Neutrophil (primary cell): ENCODE data around the gene GRB10.

Source experiments
- H3K27ac ChIP-seq: fragments of 200-600 bp; sonication (generic); 2 replicates; pipeline ENCODE4 v1.5.1; 2016; ENCODE audit warnings: mild to moderate bottlenecking, moderate library complexity
- H3K27me3 ChIP-seq: fragments of 200-600 bp; sonication (generic); 2 replicates; pipeline ENCODE4 v1.6.0; 2016; ENCODE audit warnings: mild to moderate bottlenecking
- H3K36me3 ChIP-seq: fragments of 200-600 bp; sonication (generic); 2 replicates; pipeline ENCODE4 v1.5.1; 2017
- H3K4me1 ChIP-seq, 2 experiments: fragments of 200-600 bp in 1 of 2; sonication (generic) in 1 of 2; 1 replicate in 1 of 2; 2 replicates in 1 of 2; pipeline versions ENCODE4 v1.5.1 to v1.6.1; 2013 to 2016; ENCODE audit warnings: low read depth in 1 of 2, low read length in 1 of 2, mild to moderate bottlenecking in 1 of 2, moderate library complexity in 1 of 2; ENCODE audit not compliant: control insufficient read depth in 1 of 2, insufficient read depth in 1 of 2
- H3K4me3 ChIP-seq, 2 experiments: fragments of 200-600 bp in 1 of 2; sonication (generic) in 1 of 2; 1 replicate in 1 of 2; 2 replicates in 1 of 2; pipeline ENCODE4 v1.5.1; 2013 to 2016; ENCODE audit warnings: low read depth in 1 of 2, low read length in 1 of 2, mild to moderate bottlenecking in 1 of 2, moderate library complexity in 1 of 2
- H3K9me3 ChIP-seq: fragments of 200-600 bp; sonication (generic); 2 replicates; pipeline ENCODE4 v1.5.1; 2016
- TF ChIP-seq, protein P1 (sequence below): fragments of 200-600 bp; sonication (generic); IDR thresholded peaks from 2 replicates; pipeline ENCODE4 v1.5.1; 2016; ENCODE audit warnings: antibody characterized with exemption

GRB10 gene

DNA sequence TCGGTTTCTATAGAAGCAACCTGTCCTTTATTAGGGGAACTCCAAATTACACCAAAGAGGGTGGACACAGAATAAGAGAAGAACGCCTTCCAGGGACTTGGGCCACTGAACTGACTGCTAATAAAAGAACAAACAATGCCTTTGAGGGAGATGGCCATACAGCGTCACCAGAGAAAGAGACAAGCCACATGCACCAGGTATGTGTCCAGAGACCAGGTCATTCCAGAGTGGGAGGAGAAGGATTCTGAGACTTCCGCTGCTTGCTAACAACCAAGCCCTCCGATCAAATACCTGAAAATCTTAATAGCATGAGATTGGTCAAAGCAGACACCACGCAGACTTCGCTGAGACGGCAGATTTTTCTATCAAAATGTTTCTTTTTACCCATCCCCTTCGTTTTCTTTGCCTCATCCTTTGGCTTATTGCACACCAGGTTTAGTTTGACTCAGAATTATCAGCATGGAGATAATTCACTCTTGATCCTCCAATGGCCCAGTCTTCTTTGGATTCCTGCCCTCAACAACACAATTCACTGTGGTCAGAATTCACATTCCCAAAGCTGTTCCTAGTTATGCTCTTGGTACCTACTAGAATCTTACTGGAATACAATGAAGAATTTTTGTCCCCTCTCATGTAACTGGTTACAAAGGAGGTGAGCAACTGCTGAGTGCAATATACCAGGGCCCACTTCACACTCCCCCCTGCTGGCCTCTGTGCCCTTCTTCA, 130.1 kb downstream of the GRB10 start:
- no peaks in the 10 kb centered on the region for H3K9me3 ChIP-seq
- no peak overlapping the region for H3K27ac ChIP-seq
- no peaks in the 10 kb centered on the region for H3K36me3 ChIP-seq
- H3K4me1 ChIP-seq = peaks cover 9% of the 10 kb centered on the region in 2 experiments
- H3K4me3 ChIP-seq = no peak overlapping the region
- TF ChIP-seq, protein P1, sequence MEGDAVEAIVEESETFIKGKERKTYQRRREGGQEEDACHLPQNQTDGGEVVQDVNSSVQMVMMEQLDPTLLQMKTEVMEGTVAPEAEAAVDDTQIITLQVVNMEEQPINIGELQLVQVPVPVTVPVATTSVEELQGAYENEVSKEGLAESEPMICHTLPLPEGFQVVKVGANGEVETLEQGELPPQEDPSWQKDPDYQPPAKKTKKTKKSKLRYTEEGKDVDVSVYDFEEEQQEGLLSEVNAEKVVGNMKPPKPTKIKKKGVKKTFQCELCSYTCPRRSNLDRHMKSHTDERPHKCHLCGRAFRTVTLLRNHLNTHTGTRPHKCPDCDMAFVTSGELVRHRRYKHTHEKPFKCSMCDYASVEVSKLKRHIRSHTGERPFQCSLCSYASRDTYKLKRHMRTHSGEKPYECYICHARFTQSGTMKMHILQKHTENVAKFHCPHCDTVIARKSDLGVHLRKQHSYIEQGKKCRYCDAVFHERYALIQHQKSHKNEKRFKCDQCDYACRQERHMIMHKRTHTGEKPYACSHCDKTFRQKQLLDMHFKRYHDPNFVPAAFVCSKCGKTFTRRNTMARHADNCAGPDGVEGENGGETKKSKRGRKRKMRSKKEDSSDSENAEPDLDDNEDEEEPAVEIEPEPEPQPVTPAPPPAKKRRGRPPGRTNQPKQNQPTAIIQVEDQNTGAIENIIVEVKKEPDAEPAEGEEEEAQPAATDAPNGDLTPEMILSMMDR = no peak
- H3K27me3 ChIP-seq = no peaks in the 10 kb centered on the region

DNA sequence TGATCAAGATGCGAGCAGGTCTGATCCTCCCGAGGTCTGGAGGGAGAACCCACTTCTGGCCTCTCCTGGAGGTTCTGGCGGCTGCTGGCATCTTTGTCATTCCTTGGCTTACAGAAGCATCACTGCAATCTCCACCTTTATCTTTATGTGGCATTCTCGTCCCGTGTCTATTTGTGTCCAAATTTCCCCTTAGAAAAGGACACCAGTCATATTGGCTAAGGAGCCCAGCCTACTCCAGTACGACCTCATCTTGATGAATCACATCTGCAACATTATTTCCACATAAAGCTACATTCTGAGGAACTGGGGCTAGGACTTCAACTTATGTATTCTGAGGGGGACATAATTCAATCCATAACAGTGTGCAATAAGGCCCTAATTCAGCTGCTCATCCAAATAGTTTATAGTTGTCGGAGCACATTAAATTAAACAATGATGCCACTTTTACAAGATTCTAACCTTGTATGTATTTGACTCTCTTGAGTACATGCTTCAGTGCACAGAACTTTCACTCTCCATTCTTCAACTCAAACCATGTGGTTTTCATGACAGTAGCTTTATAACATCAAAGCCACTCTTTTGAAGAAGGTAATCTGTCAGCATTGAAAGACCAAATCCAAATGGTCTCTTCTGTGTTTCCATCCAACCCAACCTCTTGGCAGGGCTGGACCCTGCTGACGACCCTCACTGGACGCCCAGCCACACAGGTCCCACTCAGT, 131.3 kb downstream of the GRB10 start:
- no peak overlapping the region for H3K27ac ChIP-seq
- TF ChIP-seq, protein P1 = no peak
- H3K36me3 ChIP-seq = no peaks in the 10 kb centered on the region
- no peaks in the 10 kb centered on the region for H3K9me3 ChIP-seq
- H3K27me3 ChIP-seq = no peaks in the 10 kb centered on the region
- peaks cover 9% of the 10 kb centered on the region in 2 experiments for H3K4me1 ChIP-seq
- no peak overlapping the region for H3K4me3 ChIP-seq

- no peaks in the 10 kb centered on the region for H3K9me3 ChIP-seq
- peaks cover 9% of the 10 kb centered on the region in 2 experiments for H3K4me1 ChIP-seq
- no peak overlapping the region for H3K4me3 ChIP-seq
- no peaks in the 10 kb centered on the region for H3K36me3 ChIP-seq
- H3K27me3 ChIP-seq = no peaks in the 10 kb centered on the region
- no peak overlapping the region for H3K27ac ChIP-seq
- TF ChIP-seq, protein P1 = no peak
These were observed 132.5 kb downstream of the GRB10 start for GRCh38 chr7:50650057-50650664.

- H3K27ac ChIP-seq = no peak overlapping the region
- H3K4me1 ChIP-seq = peaks cover 9% of the 10 kb centered on the region in 2 experiments
- H3K27me3 ChIP-seq = no peaks in the 10 kb centered on the region
- TF ChIP-seq, protein P1 = no peak
- H3K9me3 ChIP-seq = no peaks in the 10 kb centered on the region
- H3K4me3 ChIP-seq = no peak overlapping the region
- H3K36me3 ChIP-seq = no peaks in the 10 kb centered on the region
These were observed 133.3 kb downstream of the GRB10 start for GRCh38 chr7:50649259-50649885.

DNA sequence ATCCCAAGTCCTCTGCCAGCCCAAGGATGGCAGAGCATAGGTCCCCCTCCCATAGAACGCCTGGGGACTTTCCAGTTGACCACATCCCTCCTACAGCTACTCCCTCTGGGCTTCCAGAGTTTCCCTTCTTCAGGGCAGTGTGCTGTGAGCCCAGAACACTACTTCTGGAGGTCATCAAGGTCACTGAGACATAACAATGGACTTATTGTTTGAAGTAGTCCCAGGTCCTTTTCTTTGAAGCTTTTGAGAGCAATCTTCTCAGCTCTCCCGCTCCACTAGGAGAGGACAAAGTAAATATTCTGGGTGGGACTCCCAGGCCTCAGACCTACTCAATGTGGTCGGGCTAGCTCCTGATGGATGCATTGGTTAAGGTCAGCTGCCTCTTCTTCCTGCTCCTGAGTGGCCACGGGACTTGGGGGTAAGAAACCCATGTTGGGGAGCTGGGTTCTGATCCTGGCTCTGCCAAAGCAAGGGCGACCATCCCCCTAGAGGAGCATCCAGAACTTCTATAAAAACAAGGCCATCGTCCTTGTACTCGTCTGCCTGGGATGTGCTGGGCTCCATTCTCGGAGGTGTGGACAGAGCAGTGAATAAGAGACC, 134.0 kb downstream of the GRB10 start:
- H3K27me3 ChIP-seq = no peaks in the 10 kb centered on the region
- no peak overlapping the region for H3K4me3 ChIP-seq
- H3K9me3 ChIP-seq = no peaks in the 10 kb centered on the region
- no peak overlapping the region for H3K27ac ChIP-seq
- peaks cover 9% of the 10 kb centered on the region in 2 experiments for H3K4me1 ChIP-seq
- H3K36me3 ChIP-seq = no peaks in the 10 kb centered on the region
- TF ChIP-seq, protein P1 = no peak
